GM12801 (cell line): ENCODE data around the gene OR11H6.

ENCODE experiments used
- CTCF ChIP-seq: IDR thresholded peaks from one replicate; pipeline ENCODE4 v1.5.1; 2011; ENCODE audit warnings: control low read depth; ENCODE audit not compliant: insufficient read length; ENCODE audit errors: extremely low read depth

OR11H6 gene

GRCh38 chr14:20215196-20215595, 8.3 kb upstream of the OR11H6 start:
- TF ChIP-seq CTCF, result no peak

GRCh38 chr14:20219033-20219432, 4.5 kb upstream of the OR11H6 start:
- no peak for TF ChIP-seq CTCF

- TF ChIP-seq CTCF, result no peak
These were observed 5.2 kb downstream of the OR11H6 start, which contains the start of gene OR11H7 for GRCh38 chr14:20228681-20229080. Gene OR11H7, plus strand, starts transcription at chr14:20228981.

- TF ChIP-seq CTCF, result no peak
These were observed 24.2 kb downstream of the OR11H6 start for GRCh38 chr14:20247646-20248246.

- TF ChIP-seq CTCF, result no peak
These were observed 39.2 kb downstream of the OR11H6 start for GRCh38 chr14:20262642-20263128.

GRCh38 chr14:20274062-20274461, 50.6 kb downstream of the OR11H6 start:
- no peak for TF ChIP-seq CTCF
